Endothelial cell (in vitro differentiated cells): ENCODE data around the gene CPZ. TPM values are rescaled to one million over a fixed set of nuclear protein-coding genes. Genes with fewer than 3 reads are reported as not detected.
A peak's percentile ranks its signal among the peaks of the same experiment; 100 is the strongest.

Experiments
- DNase-seq: peaks from one replicate; pipeline ENCODE4 v3.0.0; 2021; ENCODE audit warnings: low spot score
- H3K27ac Mint-ChIP-seq: one replicate; pipeline ENCODE4 v1.8.0; 2021; ENCODE audit warnings: mixed read lengths, inconsistent platforms; ENCODE audit not compliant: unreplicated experiment
- H3K27me3 Mint-ChIP-seq: one replicate; pipeline ENCODE4 v1.8.0; 2021; ENCODE audit warnings: mild to moderate bottlenecking, moderate library complexity, mixed read lengths, inconsistent platforms; ENCODE audit not compliant: unreplicated experiment
- H3K36me3 Mint-ChIP-seq: one replicate; pipeline ENCODE4 v1.8.0; 2021; ENCODE audit warnings: mild to moderate bottlenecking, low read depth, mixed read lengths, inconsistent platforms; ENCODE audit not compliant: unreplicated experiment
- H3K4me1 Mint-ChIP-seq: one replicate; pipeline ENCODE4 v1.8.0; 2021; ENCODE audit warnings: mild to moderate bottlenecking, mixed read lengths, inconsistent platforms; ENCODE audit not compliant: unreplicated experiment
- H3K4me3 Mint-ChIP-seq: one replicate; pipeline ENCODE4 v1.8.0; 2021; ENCODE audit warnings: mild to moderate bottlenecking, mixed read lengths, inconsistent platforms; ENCODE audit not compliant: unreplicated experiment
- H3K9me3 Mint-ChIP-seq: one replicate; pipeline ENCODE4 v1.8.0; 2021; ENCODE audit warnings: mixed read lengths, inconsistent platforms; ENCODE audit not compliant: unreplicated experiment
- CTCF ChIP-seq: fragments of 200-600 bp; sonication (generic); IDR thresholded peaks from one replicate; pipeline ENCODE4 v1.5.0; 2021; ENCODE audit warnings: antibody characterized with exemption; ENCODE audit not compliant: unreplicated experiment
- total RNA-seq: library from RNA; stranded (reverse); fragmentation: NEBNext Ultra II Directional; extraction: Animal tissue kit (Norgen Biotek cat#: 25700); gene quantifications from one replicate; pipeline ENCODE4 v1.2.1, GENCODE V29; 2021; ENCODE audit not compliant: unreplicated experiment

The CPZ gene
- total RNA-seq, 1 donor from 2014 or later, result 0.90 TPM

GRCh38 chr4:8607603-8608481 is 15.3 kb downstream of the CPZ start:
- H3K4me3 Mint-ChIP-seq, result no peak overlapping the region
- H3K27me3 Mint-ChIP-seq, result peaks cover 10% of the 10 kb centered on the region
- peaks cover 3% of the 10 kb centered on the region for H3K36me3 Mint-ChIP-seq
- H3K4me1 Mint-ChIP-seq, result peaks cover 7% of the 10 kb centered on the region
- TF ChIP-seq CTCF, result peak; percentile 97
- no peak overlapping the region for H3K27ac Mint-ChIP-seq
- H3K9me3 Mint-ChIP-seq, result no peaks in the 10 kb centered on the region
- peak; percentile 86 for DNase-seq

GRCh38 chr4:8608714-8609391 is 16.3 kb downstream of the CPZ start:
- Mint-ChIP-seq H3K27me3 (peaks cover 8% of the 10 kb centered on the region), H3K4me3 (peak overlapping the region; percentile 1), H3K9me3 (no peaks in the 10 kb centered on the region), H3K27ac (peak overlapping the region; percentile 3), H3K36me3 (peaks cover 3% of the 10 kb centered on the region), H3K4me1 (peaks cover 7% of the 10 kb centered on the region)
- no peak for TF ChIP-seq CTCF
- no peak for DNase-seq

- H3K27me3 Mint-ChIP-seq, result peaks cover 7% of the 10 kb centered on the region
- H3K4me3 Mint-ChIP-seq, result no peak overlapping the region
- no peak overlapping the region for H3K27ac Mint-ChIP-seq
- DNase-seq, result no peak
- H3K4me1 Mint-ChIP-seq, result peaks cover 7% of the 10 kb centered on the region
- TF ChIP-seq CTCF, result no peak
- H3K9me3 Mint-ChIP-seq, result no peaks in the 10 kb centered on the region
- H3K36me3 Mint-ChIP-seq, result peaks cover 3% of the 10 kb centered on the region
Observed at GRCh38 chr4:8609406-8609805, 16.8 kb downstream of the CPZ start.

GRCh38 chr4:8609824-8610350 is 17.3 kb downstream of the CPZ start:
- peaks cover 4% of the 10 kb centered on the region for H3K27me3 Mint-ChIP-seq
- peaks cover 7% of the 10 kb centered on the region for H3K4me1 Mint-ChIP-seq
- H3K27ac Mint-ChIP-seq, result no peak overlapping the region
- H3K4me3 Mint-ChIP-seq, result no peak overlapping the region
- DNase-seq, result no peak
- H3K9me3 Mint-ChIP-seq, result no peaks in the 10 kb centered on the region
- peaks cover 3% of the 10 kb centered on the region for H3K36me3 Mint-ChIP-seq
- TF ChIP-seq CTCF, result no peak
